Mesothelial cell of epicardium (in vitro differentiated cells): Measurements from ENCODE around the gene CLOCK. TPM values are rescaled to one million over a fixed set of nuclear protein-coding genes. Genes with fewer than 3 reads are reported as not detected.

ENCODE experiments used
- DNase-seq, 2 experiments: peaks; one replicate each; pipeline ENCODE4 v3.0.0; 2021; ENCODE audit warnings: low spot score in 2 of 2; ENCODE audit not compliant: unreplicated experiment in 2 of 2
- H3K27ac Mint-ChIP-seq: 2 replicates; pipeline ENCODE4 v1.8.0; 2021; ENCODE audit warnings: mixed read lengths
- H3K27me3 Mint-ChIP-seq: 2 replicates; pipeline ENCODE4 v1.8.0; 2021; ENCODE audit warnings: low read depth, mixed read lengths
- H3K36me3 Mint-ChIP-seq: 2 replicates; pipeline ENCODE4 v1.8.0; 2021; ENCODE audit warnings: mixed read lengths
- H3K4me1 Mint-ChIP-seq: 2 replicates; pipeline ENCODE4 v1.8.0; 2021; ENCODE audit warnings: mixed read lengths
- H3K4me3 Mint-ChIP-seq: 2 replicates; pipeline ENCODE4 v1.8.0; 2021; ENCODE audit warnings: mild to moderate bottlenecking, moderate library complexity, mixed read lengths
- H3K9me3 Mint-ChIP-seq: 2 replicates; pipeline ENCODE4 v1.8.0; 2021; ENCODE audit warnings: mixed read lengths
- CTCF ChIP-seq: fragments of 200-600 bp; sonication (generic); IDR thresholded peaks from one replicate; pipeline ENCODE4 v1.5.0; 2021; ENCODE audit warnings: antibody characterized with exemption; ENCODE audit not compliant: unreplicated experiment
- total RNA-seq: library from RNA; stranded (reverse); gene quantifications from 3 replicates; pipeline ENCODE4 v1.2.1, GENCODE V29; 2021

Gene CLOCK
- total RNA-seq, 1 donor from 2014 or later, result 19.8 TPM

- DNase-seq, result no peak
- Mint-ChIP-seq H3K4me3 (no peak overlapping the region), H3K4me1 (no peaks in the 10 kb centered on the region), H3K36me3 (peaks cover 6% of the 10 kb centered on the region), H3K27me3 (no peaks in the 10 kb centered on the region), H3K27ac (no peak overlapping the region), H3K9me3 (peaks cover 31% of the 10 kb centered on the region)
- TF ChIP-seq CTCF, result no peak
Observed at GRCh38 chr4:55575513-55575912, 28.8 kb upstream of the CLOCK start.

GRCh38 chr4:55574252-55574651 lies 27.5 kb upstream of the CLOCK start:
- no peak for DNase-seq
- Mint-ChIP-seq H3K9me3 (peaks cover 32% of the 10 kb centered on the region), H3K4me3 (no peak overlapping the region), H3K27ac (no peak overlapping the region), H3K27me3 (no peaks in the 10 kb centered on the region), H3K4me1 (no peaks in the 10 kb centered on the region), H3K36me3 (peaks cover 6% of the 10 kb centered on the region)
- TF ChIP-seq CTCF, result no peak

- Mint-ChIP-seq H3K27me3 (no peaks in the 10 kb centered on the region), H3K27ac (no peak overlapping the region), H3K9me3 (peaks cover 34% of the 10 kb centered on the region), H3K36me3 (peaks cover 6% of the 10 kb centered on the region), H3K4me1 (no peaks in the 10 kb centered on the region), H3K4me3 (no peak overlapping the region)
- no peak for TF ChIP-seq CTCF
- no peak for DNase-seq
Observed at GRCh38 chr4:55571806-55572205, 25.1 kb upstream of the CLOCK start.

GRCh38 chr4:55568905-55569504 lies 22.3 kb upstream of the CLOCK start:
- no peak overlapping the region for H3K27ac Mint-ChIP-seq
- no peak for DNase-seq

GRCh38 chr4:55561889-55562288 lies 15.2 kb upstream of the CLOCK start:
- Mint-ChIP-seq H3K27me3 (peaks cover 7% of the 10 kb centered on the region), H3K4me1 (no peaks in the 10 kb centered on the region), H3K27ac (no peak overlapping the region), H3K4me3 (no peak overlapping the region), H3K36me3 (no peaks in the 10 kb centered on the region), H3K9me3 (peaks cover 3% of the 10 kb centered on the region)
- DNase-seq, result no peak
- TF ChIP-seq CTCF, result no peak

More at GRCh38 chr4:55568905-55569504, 22.3 kb upstream of the CLOCK start:
- peaks cover 14% of the 10 kb centered on the region for H3K9me3 Mint-ChIP-seq
- H3K36me3 Mint-ChIP-seq, result no peaks in the 10 kb centered on the region
- H3K4me3 Mint-ChIP-seq, result no peak overlapping the region
- H3K27me3 Mint-ChIP-seq, result no peaks in the 10 kb centered on the region
- TF ChIP-seq CTCF, result no peak
- H3K4me1 Mint-ChIP-seq, result no peaks in the 10 kb centered on the region

- peaks cover 7% of the 10 kb centered on the region for H3K27me3 Mint-ChIP-seq
- H3K9me3 Mint-ChIP-seq, result peaks cover 3% of the 10 kb centered on the region
- no peaks in the 10 kb centered on the region for H3K4me1 Mint-ChIP-seq
- no peak for DNase-seq
- no peak overlapping the region for H3K27ac Mint-ChIP-seq
- TF ChIP-seq CTCF, result no peak
- no peak overlapping the region for H3K4me3 Mint-ChIP-seq
- no peaks in the 10 kb centered on the region for H3K36me3 Mint-ChIP-seq
Observed at GRCh38 chr4:55560096-55560495, 13.4 kb upstream of the CLOCK start.
